GM18511 (cell line): ENCODE data around the gene OPTC.

ENCODE experiments used
- ATAC-seq: cut with Tn5 transposase; IDR thresholded peaks from one replicate; pipeline ENCODE4 v1.9.1; 2021; ENCODE audit warnings: mild to moderate bottlenecking, moderate library complexity; ENCODE audit not compliant: unreplicated experiment

Gene OPTC

GRCh38 chr1:203490607-203491006, 3.3 kb upstream of the OPTC start:
- ATAC-seq, result no peak

- no peak for ATAC-seq
Observed at GRCh38 chr1:203491664-203492063, 2.3 kb upstream of the OPTC start.

- ATAC-seq, result no peak
Observed at GRCh38 chr1:203492082-203492747, 1.7 kb upstream of the OPTC start.

GRCh38 chr1:203492748-203493130, 1.2 kb upstream of the OPTC start:
- ATAC-seq, result no peak

- no peak for ATAC-seq
Observed at GRCh38 chr1:203495845-203496244, 1.9 kb downstream of the OPTC start.

GRCh38 chr1:203497269-203497777, 3.4 kb downstream of the OPTC start:
- no peak for ATAC-seq

GRCh38 chr1:203499643-203500278, 5.8 kb downstream of the OPTC start:
- no peak for ATAC-seq

GRCh38 chr1:203500279-203500678, 6.3 kb downstream of the OPTC start:
- ATAC-seq, result no peak

- no peak for ATAC-seq
Observed at GRCh38 chr1:203503836-203504235, 9.9 kb downstream of the OPTC start.

- ATAC-seq, result no peak
Observed at GRCh38 chr1:203504400-203505250, 10.7 kb downstream of the OPTC start.

- ATAC-seq, result no peak
Observed at GRCh38 chr1:203505526-203506204, 11.7 kb downstream of the OPTC start.

- no peak for ATAC-seq
Observed at GRCh38 chr1:203506858-203507626, 13.1 kb downstream of the OPTC start.

GRCh38 chr1:203507759-203508158, 13.8 kb downstream of the OPTC start:
- no peak for ATAC-seq

GRCh38 chr1:203508463-203509073, 14.6 kb downstream of the OPTC start:
- ATAC-seq, result no peak

- no peak for ATAC-seq
Observed at GRCh38 chr1:203509135-203509534, 15.2 kb downstream of the OPTC start.

- ATAC-seq, result no peak
Observed at GRCh38 chr1:203511513-203511912, 17.6 kb downstream of the OPTC start.

- no peak for ATAC-seq
Observed at GRCh38 chr1:203511930-203512329, 18.0 kb downstream of the OPTC start.

- ATAC-seq, result no peak
Observed at GRCh38 chr1:203512517-203512847, 18.5 kb downstream of the OPTC start.

GRCh38 chr1:203512848-203513584, 19.1 kb downstream of the OPTC start:
- ATAC-seq, result no peak
